Heart left ventricle (tissue), 13 donors: Measurements from ENCODE around the gene AGT.

Experiments used
- POLR2A ChIP-seq, 2 donors: fragments of 450-650 bp; IDR thresholded peaks; one replicate each; pipeline ENCODE4 v1.6.1; 2017; ENCODE audit warnings: antibody characterized with exemption in 2 of 2, mild to moderate bottlenecking in 2 of 2, moderate library complexity in 2 of 2
- TF ChIP-seq, protein P1 (sequence below), 12 donors: fragments of 200-600 bp; sonication (generic) in 4 of 12; IDR thresholded peaks; one replicate each; pipeline versions ENCODE4 v1.5.0 to v1.8.0; 2018 to 2022; ENCODE audit warnings: antibody characterized with exemption in 12 of 12, mild to moderate bottlenecking in 5 of 12
- donor health status: ischemic (EF 13 %, LVEDD 7.1; RV severe dilation, severe dysfunction).
- donor health status: DM: no; HTN: yes; CAD: no.
- donor health status: DM: no; HTN: no; CAD: no.
- donor health status: ischemic (EF 25% LVEDD 6.9; RV normal size, moderate dysfunction).
- donor health status: ischemic (EF 25% LVEDD 5.7; RV mildly dilated, moderate dysfunction).
- donor health status: ischemic (EF 35%, LVEDD 5.7; RV mildly dilated, moderate dysfunction).
- donor health status: nonischemic (EF 11% LVEDD 7.7; RV severe dilation, severe dysfunction).
- donor health status: DM: yes; HTN: yes; CAD: no.
- donor health status: PGD.
- donor health status: ischemic (EF 29% LVEDD 5.4; RV normal size, mild dysfunction).
- donor health status: nonischemic (EF 23%, LVEDD 6.1; RV moderate dilation, normal function).

DNA sequence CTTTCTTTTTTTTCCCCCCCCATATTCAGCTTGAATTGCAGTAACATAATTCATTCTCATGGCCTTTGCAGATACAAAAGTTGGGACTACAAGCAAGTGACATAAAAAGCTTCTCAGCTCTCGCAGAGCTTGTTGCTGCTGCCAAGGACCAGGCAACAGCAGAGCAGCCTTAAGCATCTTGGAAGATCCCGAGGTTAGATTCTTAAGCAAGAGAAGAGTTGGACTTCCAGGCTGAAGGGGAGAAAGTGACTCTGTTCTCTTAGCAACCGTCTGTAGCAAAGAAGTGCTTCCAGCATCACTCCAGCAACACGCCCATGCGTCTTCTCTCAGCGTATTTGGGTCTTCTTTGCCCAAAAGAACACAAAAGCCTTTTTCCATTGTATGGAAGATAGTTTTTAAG, 20.7 kb downstream of the AGT start:
- TF ChIP-seq, protein P1, sequence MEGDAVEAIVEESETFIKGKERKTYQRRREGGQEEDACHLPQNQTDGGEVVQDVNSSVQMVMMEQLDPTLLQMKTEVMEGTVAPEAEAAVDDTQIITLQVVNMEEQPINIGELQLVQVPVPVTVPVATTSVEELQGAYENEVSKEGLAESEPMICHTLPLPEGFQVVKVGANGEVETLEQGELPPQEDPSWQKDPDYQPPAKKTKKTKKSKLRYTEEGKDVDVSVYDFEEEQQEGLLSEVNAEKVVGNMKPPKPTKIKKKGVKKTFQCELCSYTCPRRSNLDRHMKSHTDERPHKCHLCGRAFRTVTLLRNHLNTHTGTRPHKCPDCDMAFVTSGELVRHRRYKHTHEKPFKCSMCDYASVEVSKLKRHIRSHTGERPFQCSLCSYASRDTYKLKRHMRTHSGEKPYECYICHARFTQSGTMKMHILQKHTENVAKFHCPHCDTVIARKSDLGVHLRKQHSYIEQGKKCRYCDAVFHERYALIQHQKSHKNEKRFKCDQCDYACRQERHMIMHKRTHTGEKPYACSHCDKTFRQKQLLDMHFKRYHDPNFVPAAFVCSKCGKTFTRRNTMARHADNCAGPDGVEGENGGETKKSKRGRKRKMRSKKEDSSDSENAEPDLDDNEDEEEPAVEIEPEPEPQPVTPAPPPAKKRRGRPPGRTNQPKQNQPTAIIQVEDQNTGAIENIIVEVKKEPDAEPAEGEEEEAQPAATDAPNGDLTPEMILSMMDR (IDR thresholded peaks at IDR 0.05), result no peak
- no peak for TF ChIP-seq POLR2A (IDR thresholded peaks at IDR 0.05)
